HepG2 (cell line): ENCODE results near the gene WNT3A. TPM values are rescaled to one million over a fixed set of nuclear protein-coding genes. Genes with fewer than 3 reads are reported as not detected.
A peak's percentile ranks its signal among the peaks of the same experiment; 100 is the strongest.

Experiments used
- ATRX ChIP-seq: sonication (generic); formaldehyde crosslinking; IDR thresholded peaks from 2 replicates; pipeline ENCODE4 v1.4.0; 2020; ENCODE audit warnings: missing genetic modification reagents, borderline replicate concordance
- BORCS8-MEF2B ChIP-seq: sonication (generic); formaldehyde crosslinking; IDR thresholded peaks from 2 replicates; pipeline ENCODE4 v1.8.0; 2022; ENCODE audit warnings: mild to moderate bottlenecking, missing genetic modification reagents
- FOSL2 ChIP-seq: sonication (generic); formaldehyde crosslinking; IDR thresholded peaks from 2 replicates; pipeline ENCODE4 v1.4.0; 2020; ENCODE audit warnings: missing genetic modification reagents
- FOXP1 ChIP-seq, 2 experiments: fragments of 450-650 bp in 1 of 2; IDR thresholded peaks; 2 replicates each; pipeline ENCODE4 v1.6.1; 2017 to 2018; ENCODE audit warnings: antibody characterized with exemption in 1 of 2
- GABPB1 ChIP-seq: IDR thresholded peaks from 2 replicates; pipeline ENCODE4 v1.6.1; 2016; ENCODE audit warnings: mild to moderate bottlenecking, missing genetic modification reagents, moderate library complexity, missing compliant biosample characterization
- KDM4B ChIP-seq: sonication (generic); formaldehyde crosslinking; IDR thresholded peaks from 2 replicates; pipeline ENCODE4 v1.4.0; 2020; ENCODE audit warnings: missing genetic modification reagents
- NR2F2 ChIP-seq: IDR thresholded peaks from 2 replicates; pipeline ENCODE4 v1.6.1; 2012; ENCODE audit warnings: low read depth, inconsistent platforms, borderline replicate concordance
- PATZ1 ChIP-seq: sonication (generic); formaldehyde crosslinking; IDR thresholded peaks from 2 replicates; pipeline ENCODE4 v1.4.0; 2020; ENCODE audit warnings: missing genetic modification reagents
- SSRP1 ChIP-seq: IDR thresholded peaks from 2 replicates; pipeline ENCODE4 v1.6.1; 2016; ENCODE audit warnings: control low read depth
- TOE1 ChIP-seq: sonication (generic); formaldehyde crosslinking; IDR thresholded peaks from 2 replicates; pipeline ENCODE4 v1.4.0; 2020; ENCODE audit warnings: mild to moderate bottlenecking, missing genetic modification reagents
- ZBTB4 ChIP-seq: sonication (generic); formaldehyde crosslinking; IDR thresholded peaks from 2 replicates; pipeline ENCODE4 v1.4.0; 2020; ENCODE audit warnings: missing genetic modification reagents, mild to moderate bottlenecking, borderline replicate concordance
- ZEB1 ChIP-seq: IDR thresholded peaks from 2 replicates; pipeline ENCODE4 v1.6.1; 2012; ENCODE audit warnings: mild to moderate bottlenecking, low read depth, inconsistent platforms; ENCODE audit not compliant: insufficient replicate concordance
- ZFP36L1 ChIP-seq: sonication (generic); formaldehyde crosslinking; IDR thresholded peaks from 2 replicates; pipeline ENCODE4 v1.8.0; 2022; ENCODE audit warnings: mild to moderate bottlenecking, missing genetic modification reagents, moderate library complexity
- ZNF232 ChIP-seq: sonication (generic); formaldehyde crosslinking; IDR thresholded peaks from 2 replicates; pipeline ENCODE4 v1.4.0; 2020; ENCODE audit warnings: missing genetic modification reagents, borderline replicate concordance
- ZNF350 ChIP-seq: sonication (generic); formaldehyde crosslinking; IDR thresholded peaks from 2 replicates; pipeline ENCODE4 v1.4.0; 2020; ENCODE audit warnings: mild to moderate bottlenecking, low read depth, missing genetic modification reagents, borderline replicate concordance
- ZNF431 ChIP-seq: sonication (generic); formaldehyde crosslinking; IDR thresholded peaks from 2 replicates; pipeline ENCODE4 v1.9.0; 2022; ENCODE audit warnings: missing genetic modification reagents, low read depth, mild to moderate bottlenecking, borderline replicate concordance
- ZNF678 ChIP-seq: sonication (generic); formaldehyde crosslinking; IDR thresholded peaks from 2 replicates; pipeline ENCODE4 v1.4.0; 2020; ENCODE audit warnings: mild to moderate bottlenecking, missing genetic modification reagents
- ZNF704 ChIP-seq: sonication (generic); formaldehyde crosslinking; IDR thresholded peaks from 2 replicates; pipeline ENCODE4 v1.8.1; 2023; ENCODE audit warnings: mild to moderate bottlenecking, inconsistent platforms, moderate library complexity, missing genetic modification reagents, borderline replicate concordance
- ZNF841 ChIP-seq: sonication (generic); formaldehyde crosslinking; IDR thresholded peaks from 2 replicates; pipeline ENCODE4 v1.8.1; 2023; ENCODE audit warnings: missing genetic modification reagents, borderline replicate concordance
- polyA plus RNA-seq, 8 experiments: library from polyadenylated mRNA; depleted of rRNA in 3 of 8; stranded (reverse) in 7 of 8; unstranded in 1 of 8; fragments of >200 nt; fragmentation: Illumina TruSeq in 4 of 8; extraction: Trizol in 4 of 8; gene quantifications; 2 replicates each; pipeline versions ENCODE4 v1.2.1 to v1.2.3, GENCODE V29; 2011 to 2016; ENCODE audit warnings: low read depth in 4 of 8, missing spikeins in 1 of 8, mixed read lengths in 1 of 8; ENCODE audit not compliant: insufficient read depth in 1 of 8
- total RNA-seq, 5 experiments: library from RNA; depleted of rRNA; stranded (reverse); fragments of >200 nt; fragmentation: Illumina TruSeq; extraction: Trizol; gene quantifications; 2 replicates each; pipeline ENCODE4 v1.2.3, GENCODE V29; 2016; ENCODE audit warnings: low read depth in 1 of 5
- TF ChIP-seq, protein P1 (sequence below): sonication (generic); formaldehyde crosslinking; IDR thresholded peaks from 2 replicates; pipeline ENCODE4 v1.4.0; 2020; ENCODE audit warnings: missing genetic modification reagents
- TF ChIP-seq, protein P2 (sequence below): sonication (generic); formaldehyde crosslinking; IDR thresholded peaks from 2 replicates; pipeline ENCODE4 v1.4.0; 2020; ENCODE audit warnings: mild to moderate bottlenecking, missing genetic modification reagents

Gene WNT3A
- total and polyA plus RNA-seq, 2 of the 13 experiments (the other 11 are each of a cell fraction or from before 2014, with no cell fraction given) = not detected

DNA sequence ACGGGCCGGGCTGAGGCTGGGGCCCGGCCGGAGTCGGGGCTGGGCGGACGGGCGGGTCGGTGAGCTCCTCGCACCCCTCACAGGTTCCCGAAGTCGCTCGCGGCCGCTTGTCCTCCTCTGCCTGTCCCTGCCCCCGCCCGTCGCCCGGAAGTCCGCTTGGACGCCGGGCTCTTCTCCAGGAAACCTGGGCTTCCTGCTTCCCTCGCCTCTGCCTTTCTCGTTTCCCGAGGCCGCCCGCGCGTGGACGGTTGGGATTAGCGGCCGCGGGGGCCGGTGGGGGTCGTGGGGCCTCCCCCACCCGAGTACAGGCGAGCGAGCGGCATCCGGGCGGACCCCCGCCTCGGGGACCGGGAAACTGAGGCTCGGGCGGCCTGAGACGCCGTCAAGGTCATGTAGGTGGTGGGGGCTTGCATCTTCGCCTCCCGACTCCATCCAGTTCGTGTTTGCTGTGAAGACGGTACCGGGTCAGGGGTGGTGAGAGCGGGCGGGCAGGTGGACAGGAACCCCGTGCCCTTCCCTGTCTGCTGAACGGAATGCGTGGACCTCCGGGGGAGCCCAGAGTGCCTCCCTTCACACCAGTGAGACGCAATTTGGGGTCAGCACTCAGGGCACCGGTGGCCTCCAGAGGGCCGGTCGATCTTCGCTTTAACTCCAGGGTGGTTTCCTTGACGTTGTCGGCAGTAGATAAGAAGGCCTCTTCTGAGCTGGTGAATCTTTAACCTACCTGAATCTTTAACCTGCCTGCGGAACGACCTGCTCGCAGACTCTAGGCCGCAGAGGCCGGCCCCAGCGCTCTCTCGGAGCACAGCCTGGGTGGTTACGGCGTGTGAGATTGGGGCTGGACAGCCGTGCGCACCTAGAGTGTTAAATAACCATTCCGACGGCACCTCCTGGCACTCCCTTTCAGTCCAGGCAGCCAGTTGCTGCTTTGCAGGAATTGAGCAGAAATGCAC is 76.4 kb downstream of the WNT3A start (continued):
- TF ChIP-seq ZBTB4 (CRISPR knock-in tag) (no peak), BORCS8-MEF2B (CRISPR knock-in tag) (no peak), GABPB1 (CRISPR knock-in tag) (0 out of 2 replicates have a peak, but pooled peaks have one; percentile 23), PATZ1 (no peak), ZNF704 (no peak), FOSL2 (CRISPR knock-in tag) (no peak), ZNF232 (CRISPR knock-in tag) (no peak), NR2F2 (peak; percentile 10; the same call in 1 of the 2 replicates), ZFP36L1 (CRISPR knock-in tag) (no peak), KDM4B (no peak), ATRX (CRISPR knock-in tag) (no peak), ZNF678 (no peak), ZNF350 (peak; percentile 56; the same call in 1 of the 2 replicates), TOE1 (CRISPR knock-in tag) (no peak), ZNF841 (CRISPR knock-in tag) (no peak), ZEB1 (no peak), SSRP1 (CRISPR knock-in tag) (no peak), FOXP1 (IDR thresholded peaks at IDR 0.05) (no peak), FOXP1 (CRISPR knock-in tag; IDR thresholded peaks at IDR 0.05) (no peak), ZNF431 (CRISPR knock-in tag) (no peak)
- TF ChIP-seq, protein P1, sequence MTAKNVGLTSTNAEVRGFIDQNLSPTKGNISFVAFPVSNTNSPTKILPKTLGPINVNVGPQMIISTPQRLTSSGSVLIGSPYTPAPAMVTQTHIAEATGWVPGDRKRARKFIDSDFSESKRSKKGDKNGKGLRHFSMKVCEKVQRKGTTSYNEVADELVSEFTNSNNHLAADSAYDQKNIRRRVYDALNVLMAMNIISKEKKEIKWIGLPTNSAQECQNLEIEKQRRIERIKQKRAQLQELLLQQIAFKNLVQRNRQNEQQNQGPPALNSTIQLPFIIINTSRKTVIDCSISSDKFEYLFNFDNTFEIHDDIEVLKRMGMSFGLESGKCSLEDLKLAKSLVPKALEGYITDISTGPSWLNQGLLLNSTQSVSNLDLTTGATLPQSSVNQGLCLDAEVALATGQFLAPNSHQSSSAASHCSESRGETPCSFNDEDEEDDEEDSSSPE (CRISPR knock-in tag) = no peak
- TF ChIP-seq, protein P2, sequence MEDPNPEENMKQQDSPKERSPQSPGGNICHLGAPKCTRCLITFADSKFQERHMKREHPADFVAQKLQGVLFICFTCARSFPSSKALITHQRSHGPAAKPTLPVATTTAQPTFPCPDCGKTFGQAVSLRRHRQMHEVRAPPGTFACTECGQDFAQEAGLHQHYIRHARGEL (CRISPR knock-in tag) = no peak
